Forelimb muscle (tissue), 1 donor: ENCODE measurements around the gene INHBE. TPM values are rescaled to one million over a fixed set of nuclear protein-coding genes. Genes with fewer than 3 reads are reported as not detected.
A peak's percentile ranks its signal among the peaks of the same experiment; 100 is the strongest.
"Not testable (repeated sequence)": the region's sequence is repeated elsewhere in the genome, so short reads cannot be mapped to it uniquely, and the experiment has no call there.

Experiments used
- DNase-seq: peaks from one replicate; pipeline ENCODE4 v3.0.0-alpha.2; 2013; ENCODE audit warnings: low read depth
- polyA plus RNA-seq: library from polyadenylated mRNA; unstranded; fragments of 120-200 nt; gene quantifications from one replicate; pipeline ENCODE4 v1.2.1, GENCODE V29; 2013; ENCODE audit not compliant: insufficient read length

The INHBE gene
- polyA plus RNA-seq, 1 donor = 3.8 TPM

DNA sequence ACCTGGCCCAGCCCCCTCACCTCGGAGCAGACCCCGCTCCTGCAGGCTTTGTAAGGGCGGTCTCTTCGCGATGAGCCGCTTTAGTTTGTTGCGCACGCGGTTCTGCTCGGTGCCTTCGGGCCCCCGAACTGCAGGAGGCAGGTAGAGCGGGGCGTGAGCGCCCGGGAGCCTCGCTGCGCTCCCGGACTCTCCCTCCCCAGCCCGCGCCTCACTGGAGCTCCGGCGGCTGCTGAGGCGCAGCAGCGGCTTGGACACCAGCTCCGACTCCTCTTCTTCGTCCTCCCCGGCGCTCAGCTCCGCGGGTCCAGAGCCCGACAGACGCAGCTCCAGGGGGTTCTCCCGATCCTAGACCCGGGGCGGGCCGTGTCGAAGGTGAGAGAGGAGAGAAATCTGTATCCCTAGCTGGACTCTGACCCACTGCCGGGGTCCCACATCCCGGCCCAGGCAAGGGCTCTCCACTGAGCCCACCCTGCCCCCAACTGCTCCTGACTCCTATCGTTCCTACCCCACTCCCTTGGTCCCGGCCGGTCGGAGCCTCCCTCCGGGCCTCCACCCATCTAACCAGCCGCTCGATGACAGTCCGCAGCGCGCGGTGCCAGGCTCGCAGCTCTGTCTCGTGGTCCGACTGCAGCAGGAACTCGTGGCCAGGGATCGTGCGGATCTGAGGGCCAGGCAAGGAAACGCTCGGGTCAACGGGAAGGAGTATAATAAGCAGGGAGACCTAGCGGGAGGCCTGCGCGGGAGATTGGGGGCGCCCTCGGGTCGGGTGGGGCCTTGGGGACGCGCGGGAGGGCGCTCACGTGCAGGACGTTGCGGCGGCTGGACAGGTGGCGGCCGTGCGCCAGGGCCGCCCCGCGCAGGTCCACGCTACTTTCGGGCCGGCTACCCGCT lies 20.4 kb downstream of the INHBE start:
- no peak for DNase-seq

DNA sequence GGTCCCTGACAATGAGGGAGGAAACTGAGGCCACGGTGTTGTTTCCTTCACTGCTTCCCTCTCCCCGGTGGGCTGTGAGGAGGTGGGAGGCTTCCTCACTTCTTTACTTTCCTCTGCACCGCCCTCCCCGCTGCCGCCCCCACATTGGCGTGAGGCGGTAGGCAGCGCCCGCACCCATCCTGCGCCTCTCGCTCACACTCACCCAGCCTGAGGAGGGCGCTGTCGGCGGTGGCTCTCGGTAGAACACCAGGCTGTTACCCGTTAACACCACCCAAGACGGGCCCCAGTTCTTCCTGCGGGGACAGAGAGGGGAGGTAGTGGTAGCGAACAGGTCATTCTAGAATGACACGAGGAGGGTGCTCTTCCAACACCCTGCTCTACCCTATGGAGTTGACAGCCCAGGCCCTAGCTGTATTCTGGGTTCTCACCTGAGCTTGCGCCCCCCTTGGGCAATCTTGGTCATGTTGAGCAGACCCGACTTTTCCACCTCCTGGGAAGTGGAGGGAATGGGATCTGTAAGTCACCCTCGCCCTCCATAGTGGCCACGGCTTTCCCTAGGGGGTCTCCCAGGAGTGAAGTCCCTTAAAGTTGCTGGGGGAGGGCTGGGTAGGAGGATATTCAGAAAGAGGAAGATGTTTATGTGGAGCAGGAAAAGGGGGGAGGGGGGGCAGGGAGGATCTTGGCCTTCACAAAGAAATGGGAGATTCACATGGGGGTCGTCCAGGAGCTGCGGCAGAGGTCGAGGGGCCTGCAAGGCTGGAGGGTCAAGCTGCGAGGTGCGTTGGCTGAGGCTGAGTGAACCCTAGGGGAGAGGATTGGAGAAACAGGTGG lies 21.3 kb downstream of the INHBE start:
- no peak for DNase-seq

DNA sequence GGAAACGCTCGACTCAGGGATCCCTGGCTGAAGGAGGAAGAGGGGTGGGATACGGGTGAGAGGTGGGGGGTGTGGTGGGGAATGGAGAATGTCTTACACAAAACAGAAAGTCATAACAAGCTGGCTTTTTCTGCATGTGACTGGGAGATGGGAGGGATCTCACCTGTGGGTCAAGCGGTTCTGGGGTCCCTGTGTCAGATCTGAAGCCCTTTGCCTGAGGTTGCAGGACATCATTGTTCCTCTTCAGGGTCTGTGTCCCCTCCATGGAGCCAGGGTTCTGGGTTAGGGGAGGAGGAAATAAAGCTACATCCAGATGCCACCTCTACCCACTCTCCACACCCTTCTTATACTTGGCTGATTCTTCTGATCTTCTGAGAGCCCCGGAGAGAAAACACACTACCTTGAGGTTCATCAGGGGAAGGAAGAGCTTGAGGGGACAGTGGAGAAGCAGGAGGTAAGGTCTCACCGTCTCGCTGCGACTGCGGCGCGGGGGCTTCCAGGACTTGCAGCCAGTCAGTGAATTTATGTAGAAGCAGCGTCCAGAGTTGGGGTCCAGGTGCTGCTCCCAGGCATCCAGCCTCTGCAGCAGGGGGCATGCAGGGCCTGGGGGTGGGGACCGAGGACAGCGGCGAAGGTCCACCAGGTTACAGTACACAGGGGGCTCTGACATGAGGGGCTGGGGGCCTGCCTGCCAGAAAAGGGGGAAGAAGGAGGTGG lies 22.0 kb downstream of the INHBE start:
- DNase-seq = no peak

DNA sequence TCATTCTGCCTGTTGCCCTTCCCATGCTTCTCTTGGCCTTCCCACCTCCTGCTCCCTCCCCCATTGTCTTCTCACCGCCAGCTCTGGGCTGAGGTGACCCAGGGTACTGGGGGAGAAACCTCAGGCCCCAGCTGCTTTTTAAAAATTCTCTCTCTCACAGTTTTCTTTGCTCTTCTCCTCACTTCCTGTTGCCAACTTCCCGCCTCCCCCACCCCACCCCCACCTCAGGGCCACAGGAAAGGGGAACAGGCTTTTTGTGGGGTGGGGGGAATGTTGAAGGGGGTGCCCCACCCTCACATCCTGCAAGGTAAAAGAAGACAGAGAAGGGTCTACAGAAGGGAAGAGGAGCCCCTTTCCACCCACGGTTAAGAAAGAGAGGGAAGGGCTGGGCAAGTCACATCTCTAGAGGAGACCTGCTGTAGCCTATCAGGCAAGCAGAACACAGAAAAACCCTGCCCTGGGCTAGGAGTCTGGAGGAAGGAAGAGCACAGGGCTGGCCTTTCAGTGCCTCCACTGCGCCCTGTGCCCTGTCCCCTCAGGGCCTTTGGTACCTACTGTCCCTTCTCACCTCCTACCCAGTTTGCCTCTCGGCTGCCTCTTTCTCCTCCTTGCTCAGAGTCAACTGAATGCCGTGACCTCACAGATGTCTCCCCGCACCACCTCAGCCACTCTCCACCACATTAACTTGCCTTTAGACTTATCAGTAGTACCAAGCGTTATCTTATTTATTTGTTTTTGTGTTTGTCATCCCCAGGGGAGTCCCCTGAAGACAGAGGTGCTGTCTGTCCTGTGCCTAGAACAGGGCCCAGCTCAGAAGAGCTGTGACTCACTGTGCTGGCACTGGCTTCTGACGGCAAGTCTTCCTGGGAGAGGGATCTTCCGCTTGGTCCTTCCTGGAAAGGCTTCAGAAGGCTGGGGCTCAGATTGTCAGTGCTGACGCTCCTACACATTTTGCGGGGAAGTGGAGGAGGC lies 22.9 kb downstream of the INHBE start:
- no peak for DNase-seq

DNA sequence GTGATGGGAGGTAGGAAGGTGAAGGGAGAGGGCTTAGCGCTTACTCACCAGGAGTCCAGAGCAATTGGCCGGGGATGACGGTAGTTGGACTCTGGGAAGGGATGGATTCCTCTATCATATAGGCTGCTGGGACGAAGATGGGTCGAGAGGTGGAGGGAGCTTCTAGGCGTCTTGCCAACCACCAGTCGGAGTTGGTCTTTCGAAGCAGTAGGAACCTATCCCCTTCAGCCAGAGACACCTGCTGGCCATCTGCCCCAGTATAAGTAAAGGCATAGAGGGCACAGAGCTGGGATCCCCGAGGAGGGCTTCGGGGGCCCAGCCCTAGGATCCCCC lies 23.9 kb downstream of the INHBE start:
- no peak for DNase-seq

DNA sequence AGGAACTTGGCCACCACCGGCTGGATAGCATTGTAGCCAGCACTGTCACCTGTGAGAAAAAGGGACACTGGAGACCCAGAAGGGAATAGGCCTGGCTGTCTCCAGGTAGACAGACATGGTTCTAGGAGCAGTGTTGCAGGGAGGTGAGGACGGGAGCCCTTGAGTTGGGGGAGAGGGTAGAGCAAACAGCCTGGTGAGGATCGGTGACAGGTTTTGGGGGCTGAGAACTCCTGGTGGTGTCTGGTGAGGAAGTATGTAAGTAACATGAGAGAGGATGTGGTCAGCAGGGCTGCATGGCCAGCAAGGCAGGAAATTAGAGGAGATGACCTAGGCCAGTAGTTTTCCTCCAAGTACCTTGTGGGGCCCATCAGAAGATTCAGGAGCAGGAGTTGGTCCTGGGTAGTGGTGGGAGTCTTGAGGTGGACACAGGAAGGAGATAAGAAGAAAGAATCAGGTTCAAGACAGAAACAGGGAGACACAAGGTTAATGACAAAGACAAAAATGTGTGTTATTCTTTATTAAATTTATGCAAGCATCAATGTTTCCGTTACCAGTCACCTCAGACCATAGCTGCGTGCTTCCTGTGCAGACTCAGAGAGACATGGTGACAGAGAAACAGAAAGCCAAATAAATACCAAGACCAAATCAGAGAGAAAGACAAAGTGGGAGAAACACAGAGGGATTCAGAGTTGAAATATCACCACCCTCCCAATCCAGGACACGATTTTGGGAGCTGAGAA lies 24.4 kb downstream of the INHBE start, which contains the start of gene ARHGAP9:
TSS of gene ARHGAP9 (minus strand) at position 491 of the 740 bp plus-strand sequence. CDS start at position 31, 460 bp downstream.
- no peak for DNase-seq

DNA sequence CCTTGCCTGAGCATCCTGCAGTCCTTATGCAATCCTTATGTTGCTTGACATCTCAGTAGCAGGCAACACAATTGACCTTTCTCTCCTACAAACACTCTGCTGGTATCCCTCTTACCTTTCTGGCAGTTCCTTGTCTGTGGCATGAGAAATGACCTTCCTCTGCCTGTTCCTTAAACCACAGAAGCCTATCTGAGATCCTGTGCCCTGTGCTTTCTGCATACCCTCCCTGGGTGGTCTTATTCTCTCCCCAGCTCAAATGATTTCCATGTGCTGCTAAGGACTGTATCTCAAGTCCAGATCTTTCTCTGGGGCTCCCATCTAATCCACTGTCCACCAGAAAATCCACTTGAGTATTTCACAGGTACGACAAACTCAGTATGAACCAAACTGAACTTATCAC lies 26.6 kb downstream of the INHBE start:
- DNase-seq = no peak

DNA sequence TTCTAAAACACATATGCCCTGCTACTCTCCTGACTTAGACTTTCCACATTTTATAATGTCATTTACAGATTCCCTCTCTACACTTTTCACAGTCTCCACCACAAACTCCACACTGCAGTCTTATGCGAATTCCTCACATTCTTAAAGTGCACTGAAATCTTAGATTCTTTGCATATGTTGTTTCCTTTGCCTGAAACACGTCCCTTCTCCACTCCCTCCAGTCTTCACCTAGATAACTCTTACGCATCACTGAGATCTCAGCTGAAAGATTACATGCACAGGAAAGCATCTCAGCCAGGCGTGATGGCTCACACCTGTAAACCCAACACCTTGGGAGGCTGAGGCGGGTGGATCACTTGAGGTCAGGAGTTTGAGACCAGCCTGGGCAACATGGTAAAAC lies 28.4 kb downstream of the INHBE start:
- no peak for DNase-seq

DNA sequence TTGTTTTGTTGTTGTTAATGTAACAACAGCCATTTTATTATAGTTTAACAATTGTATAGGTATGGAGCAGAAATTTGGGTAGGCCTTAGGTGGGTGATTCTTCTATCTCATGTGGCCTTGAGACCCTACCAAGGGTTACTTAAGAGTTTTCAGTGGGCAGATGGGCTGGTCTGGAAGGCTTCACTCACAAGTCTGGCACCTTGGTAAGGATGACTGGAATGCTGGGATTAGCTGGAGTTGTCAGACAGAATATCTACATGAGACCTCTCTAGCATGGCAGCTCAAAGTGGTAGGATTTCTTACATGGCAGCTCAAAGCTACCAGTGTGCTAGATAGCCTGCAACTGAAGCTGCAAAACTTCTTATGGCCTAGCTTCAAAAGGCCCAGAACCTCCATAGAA lies 30.6 kb downstream of the INHBE start:
- no peak for DNase-seq

DNA sequence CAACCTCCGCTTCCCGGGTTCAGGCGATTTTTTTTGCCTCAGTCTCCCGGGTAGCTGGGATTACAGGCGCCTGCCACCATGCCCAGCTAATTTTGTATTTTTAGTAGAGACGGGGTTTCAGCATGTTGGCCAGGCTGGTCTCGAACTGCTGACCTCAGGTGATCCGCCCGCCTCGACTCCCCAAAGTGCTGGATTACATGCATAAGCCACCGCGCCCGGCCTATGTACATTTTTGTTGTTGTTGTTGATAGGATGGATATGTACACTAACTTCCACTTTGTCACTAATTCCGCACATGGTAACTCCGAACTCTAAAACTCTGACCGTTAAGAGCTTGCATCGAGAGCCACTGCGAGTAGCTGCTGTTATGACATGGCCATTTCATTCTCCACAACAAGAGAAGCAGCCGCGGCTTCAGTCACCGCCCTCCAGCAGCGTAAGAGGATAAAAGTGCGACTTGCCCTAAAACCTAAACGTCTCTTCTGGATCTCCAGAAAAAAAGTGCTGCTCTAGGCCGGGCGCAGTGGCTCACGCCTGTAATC lies 32.0 kb downstream of the INHBE start:
- no peak for DNase-seq

DNA sequence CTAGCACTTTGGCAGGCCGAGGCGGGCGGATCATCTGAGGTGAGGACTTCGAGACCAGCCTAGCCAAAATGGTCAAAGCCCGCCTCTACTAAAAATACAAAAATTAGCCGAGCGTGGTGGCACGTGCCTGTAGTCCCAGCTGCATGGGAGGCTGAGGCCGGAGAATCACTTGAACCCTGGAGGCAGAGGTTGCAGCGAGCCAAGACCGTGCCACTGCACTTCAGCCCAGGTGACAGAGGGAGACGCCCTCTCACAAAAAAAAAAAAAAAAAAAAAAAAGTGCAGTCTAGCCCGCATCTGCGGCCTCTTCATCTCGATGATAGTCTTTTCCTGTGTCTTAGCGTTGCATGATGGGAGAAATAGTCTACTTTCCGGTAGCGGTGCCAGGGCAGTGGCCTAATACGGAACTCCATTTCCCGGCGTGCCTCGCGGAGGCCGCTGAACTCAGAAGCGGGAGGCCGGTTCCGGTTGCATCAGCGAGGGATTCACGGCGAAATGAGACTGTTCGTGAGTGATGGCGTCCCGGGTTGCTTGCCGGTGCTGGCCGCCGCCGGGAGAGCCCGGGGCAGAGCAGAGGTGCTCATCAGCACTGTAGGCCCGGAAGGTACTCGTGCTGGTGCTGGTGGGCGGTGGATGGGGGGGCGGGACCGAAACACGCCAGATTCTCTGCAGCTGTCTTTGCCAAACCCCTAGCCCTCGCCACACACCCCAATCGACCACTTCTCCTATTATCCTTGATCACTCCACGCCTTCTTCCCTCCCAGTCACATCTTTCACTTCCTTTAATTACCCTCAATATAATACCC lies 32.7 kb downstream of the INHBE start, which contains the start of gene MARS1:
TSS of gene MARS1 (plus strand) at position 472 of the 805 bp plus-strand sequence. CDS start at position 495, 23 bp downstream.
- DNase-seq = peak; percentile 97

DNA sequence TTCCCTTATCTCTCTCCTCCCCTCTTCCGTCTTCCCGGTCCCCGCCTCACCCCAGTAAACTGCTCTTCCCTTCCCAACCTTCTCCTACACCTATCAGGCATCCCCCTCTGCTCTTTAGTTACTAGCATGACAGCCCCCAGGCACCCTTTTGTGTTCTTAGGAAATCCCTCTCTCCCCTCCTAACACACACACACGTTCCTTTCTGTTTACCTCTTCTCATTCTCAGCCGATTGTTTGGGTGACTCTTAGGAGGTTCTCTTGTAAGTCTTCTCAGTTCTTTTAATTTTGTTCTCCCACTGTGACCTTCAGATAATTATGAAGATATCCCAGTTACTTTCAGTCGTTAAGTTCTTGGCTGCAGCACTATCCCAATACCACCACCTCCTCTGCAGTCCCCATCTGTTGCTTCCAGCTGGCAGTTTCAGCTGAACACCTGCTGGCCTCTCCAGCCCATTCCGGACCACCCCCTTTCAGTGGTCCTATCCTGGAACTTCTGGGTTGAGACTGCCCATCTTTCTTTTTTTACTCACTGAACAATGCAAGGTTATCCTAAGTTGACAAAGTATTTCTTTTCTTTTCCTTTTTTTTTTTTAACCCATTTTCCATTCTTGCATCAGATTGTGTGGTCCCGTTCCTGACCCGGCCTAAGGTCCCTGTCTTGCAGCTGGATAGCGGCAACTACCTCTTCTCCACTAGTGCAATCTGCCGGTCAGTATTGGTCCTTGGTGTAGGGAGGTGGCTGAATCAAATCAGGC lies 33.5 kb downstream of the INHBE start:
- DNase-seq = no peak

DNA sequence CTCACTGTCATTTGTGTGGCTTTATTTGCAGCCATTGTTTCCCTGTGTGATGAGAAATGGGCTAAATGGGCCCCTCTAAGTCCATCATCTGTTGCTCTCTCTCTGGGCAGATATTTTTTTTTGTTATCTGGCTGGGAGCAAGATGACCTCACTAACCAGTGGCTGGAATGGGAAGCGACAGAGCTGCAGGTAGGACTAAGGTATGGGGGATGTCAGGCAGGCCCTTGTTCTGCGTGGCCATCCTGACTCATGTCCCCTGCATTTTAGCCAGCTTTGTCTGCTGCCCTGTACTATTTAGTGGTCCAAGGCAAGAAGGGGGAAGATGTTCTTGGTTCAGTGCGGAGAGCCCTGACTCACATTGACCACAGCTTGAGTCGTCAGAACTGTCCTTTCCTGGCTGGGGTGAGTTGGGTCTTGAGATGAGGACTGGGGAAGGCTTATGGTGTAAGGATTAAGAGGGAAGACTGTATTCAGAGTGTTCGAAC lies 34.1 kb downstream of the INHBE start:
- no peak for DNase-seq

DNA sequence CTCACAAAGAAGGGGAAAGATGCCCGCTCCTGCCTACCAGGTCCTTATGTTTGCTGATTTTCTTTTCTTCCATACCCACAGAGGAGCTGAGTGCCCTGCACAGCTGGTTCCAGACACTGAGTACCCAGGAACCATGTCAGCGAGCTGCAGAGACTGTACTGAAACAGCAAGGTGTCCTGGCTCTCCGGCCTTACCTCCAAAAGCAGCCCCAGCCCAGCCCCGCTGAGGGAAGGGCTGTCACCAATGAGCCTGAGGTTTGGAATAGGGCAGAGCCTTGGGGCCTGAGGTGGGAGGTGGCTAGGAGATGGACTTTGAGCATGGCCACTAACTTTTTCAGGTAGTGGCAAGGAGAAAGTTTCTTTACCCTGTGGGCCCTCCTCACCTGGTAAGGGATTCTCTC lies 35.0 kb downstream of the INHBE start:
- DNase-seq = no peak

DNA sequence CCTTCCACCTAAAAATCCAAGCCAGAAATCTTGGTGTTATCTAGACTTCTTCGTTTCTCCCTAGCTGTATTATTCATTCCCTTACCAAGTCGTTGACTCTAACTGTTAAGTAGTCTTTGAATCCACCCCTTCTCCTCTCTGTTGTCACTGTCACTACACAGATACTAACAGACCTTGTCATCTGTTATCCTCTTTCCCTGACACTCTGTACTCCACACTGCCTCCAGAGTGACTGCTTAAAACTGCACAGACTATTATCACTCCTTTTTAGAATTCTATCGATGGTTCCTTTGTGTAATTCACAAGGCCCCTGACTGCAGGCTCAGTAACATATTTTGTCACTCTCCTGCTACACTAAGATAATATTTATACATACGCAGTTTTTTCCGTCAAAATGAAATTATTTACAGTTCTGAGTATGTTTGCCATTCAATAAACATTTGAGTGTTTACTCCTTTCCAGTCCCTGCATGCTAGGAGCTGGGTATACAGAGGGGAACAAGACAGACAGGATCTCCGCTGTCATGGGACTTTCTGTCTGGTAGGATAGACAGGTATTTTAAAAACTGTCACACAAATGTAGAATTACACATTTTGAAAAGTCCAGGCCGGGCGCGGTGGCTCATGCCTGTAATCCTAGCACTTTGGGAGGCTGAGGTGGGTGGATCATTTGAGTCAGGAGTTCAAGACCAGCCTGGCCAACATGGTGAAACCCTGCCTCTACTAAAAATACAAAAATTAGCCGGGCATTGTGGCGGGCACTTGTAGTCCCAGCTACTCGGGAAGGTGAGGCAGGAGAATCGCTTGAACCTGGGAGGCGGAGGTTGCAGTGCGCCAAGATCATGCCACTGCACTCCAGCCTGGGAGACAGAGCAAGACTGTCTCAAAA lies 36.5 kb downstream of the INHBE start:
- DNase-seq = no peak

DNA sequence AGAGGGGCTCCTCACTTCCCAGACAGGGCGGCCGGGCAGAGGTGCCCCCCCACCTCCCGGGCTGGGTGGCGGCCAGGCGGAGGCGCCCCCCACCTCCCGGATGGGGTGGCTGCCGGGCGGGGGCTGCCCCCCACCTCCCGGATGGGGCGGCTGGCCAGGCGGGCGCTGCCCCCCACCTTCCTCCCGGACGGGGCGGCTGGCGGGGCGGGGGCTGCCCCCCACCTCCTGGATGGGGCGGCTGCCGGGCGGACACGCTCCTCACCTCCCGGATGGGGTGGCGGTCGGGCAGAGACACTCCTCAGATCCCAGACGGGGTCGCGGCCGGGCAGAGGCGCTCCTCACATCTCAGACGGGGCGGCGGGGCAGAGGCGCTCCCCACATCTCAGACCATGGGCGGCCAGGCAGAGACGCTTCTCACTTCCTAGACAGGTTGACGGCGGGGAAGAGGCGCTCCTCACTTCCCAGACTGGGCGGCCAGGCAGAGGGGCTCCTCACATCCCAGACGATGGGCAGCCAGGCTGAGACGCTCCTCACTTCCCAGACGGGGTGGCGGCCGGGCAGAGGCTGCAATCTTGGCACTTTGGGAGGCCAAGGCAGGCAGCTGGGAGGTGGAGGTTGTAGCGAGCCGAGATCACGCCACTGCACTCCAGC lies 40.1 kb downstream of the INHBE start:
- not testable (repeated sequence) for DNase-seq
